ENCODE results near the gene MEGF11. TPM values are rescaled to one million over a fixed set of nuclear protein-coding genes. Genes with fewer than 3 reads are reported as not detected.
"Not testable (repeated sequence)": the region's sequence is repeated elsewhere in the genome, so short reads cannot be mapped to it uniquely, and the experiment has no call there.

The MEGF11 gene
- total RNA-seq, 6 experiments from 2014 or later = not detected

- Mint-ChIP-seq H3K9me3 (no peaks in the 10 kb centered on the region; the same call in 1 of the 2 replicates), H3K4me1 (ENCODE audit: low read depth) (peaks cover 24% of the 10 kb centered on the region), H3K27ac (peak overlapping the region; percentile 99), H3K4me3 (peak overlapping the region; percentile 99), H3K27me3 (ENCODE audit: insufficient read depth) (peaks cover 8% of the 10 kb centered on the region), H3K36me3 (ENCODE audit: low read depth) (peaks cover 18% of the 10 kb centered on the region; the same call in 1 of the 2 replicates)
- TF ChIP-seq CTCF (IDR thresholded peaks at IDR 0.05) = no peak
- peak; percentile 59 for DNase-seq
These were observed 384.9 kb downstream of the MEGF11 start for GRCh38 chr15:65868546-65869125.

- H3K9me3 Mint-ChIP-seq; DNase-seq; H3K27me3 Mint-ChIP-seq (ENCODE audit: insufficient read depth); H3K4me3 Mint-ChIP-seq; H3K27ac Mint-ChIP-seq: not testable (repeated sequence)
- peaks cover 18% of the 10 kb centered on the region; the same call in 1 of the 2 replicates for H3K36me3 Mint-ChIP-seq (ENCODE audit: low read depth)
- peaks cover 23% of the 10 kb centered on the region for H3K4me1 Mint-ChIP-seq (ENCODE audit: low read depth)
These were observed 385.6 kb downstream of the MEGF11 start for GRCh38 chr15:65867933-65868332.

- no peaks in the 10 kb centered on the region; the same call in 1 of the 2 replicates for H3K9me3 Mint-ChIP-seq
- H3K27me3 Mint-ChIP-seq (ENCODE audit: insufficient read depth) = peaks cover 8% of the 10 kb centered on the region
- H3K4me3 Mint-ChIP-seq = no peak overlapping the region
- H3K36me3 Mint-ChIP-seq (ENCODE audit: low read depth) = peaks cover 13% of the 10 kb centered on the region; the same call in 1 of the 2 replicates
- TF ChIP-seq CTCF (IDR thresholded peaks at IDR 0.05) = no peak
- no peak for DNase-seq
- no peak overlapping the region for H3K27ac Mint-ChIP-seq
- H3K4me1 Mint-ChIP-seq (ENCODE audit: low read depth) = peaks cover 21% of the 10 kb centered on the region
These were observed 386.3 kb downstream of the MEGF11 start for GRCh38 chr15:65867244-65867643.

- no peak overlapping the region for H3K27ac Mint-ChIP-seq
- H3K4me1 Mint-ChIP-seq (ENCODE audit: low read depth) = 0 out of 2 replicates have a peak, but pooled peaks cover 5% of the 10 kb centered on the region
- H3K27me3 Mint-ChIP-seq (ENCODE audit: insufficient read depth) = no peaks in the 10 kb centered on the region; the same call in none of the 2 replicates
- no peaks in the 10 kb centered on the region for H3K9me3 Mint-ChIP-seq
- no peaks in the 10 kb centered on the region for H3K36me3 Mint-ChIP-seq (ENCODE audit: low read depth)
- no peak overlapping the region; the same call in 1 of the 2 replicates for H3K4me3 Mint-ChIP-seq
- TF ChIP-seq CTCF (IDR thresholded peaks at IDR 0.05) = no peak
- no peak for DNase-seq
These were observed 390.4 kb downstream of the MEGF11 start for GRCh38 chr15:65863106-65863505.

GRCh38 chr15:65862682-65863081 lies 390.9 kb downstream of the MEGF11 start:
- peak; percentile 66; the same call in 1 of the 2 replicates for TF ChIP-seq CTCF (IDR thresholded peaks at IDR 0.05)
- Mint-ChIP-seq H3K27ac (no peak overlapping the region), H3K27me3 (ENCODE audit: insufficient read depth) (no peaks in the 10 kb centered on the region; the same call in none of the 2 replicates), H3K4me1 (ENCODE audit: low read depth) (0 out of 2 replicates have a peak, but pooled peaks cover 5% of the 10 kb centered on the region), H3K9me3 (no peaks in the 10 kb centered on the region), H3K4me3 (peak overlapping the region; percentile 27; the same call in 1 of the 2 replicates), H3K36me3 (ENCODE audit: low read depth) (no peaks in the 10 kb centered on the region)
- DNase-seq = peak; percentile 32

- Mint-ChIP-seq H3K36me3 (ENCODE audit: low read depth) (no peaks in the 10 kb centered on the region), H3K27me3 (ENCODE audit: insufficient read depth) (peaks cover 10% of the 10 kb centered on the region), H3K4me3 (no peak overlapping the region), H3K9me3 (no peaks in the 10 kb centered on the region), H3K4me1 (ENCODE audit: low read depth) (0 out of 2 replicates have a peak, but pooled peaks cover 4% of the 10 kb centered on the region), H3K27ac (no peak overlapping the region)
- TF ChIP-seq CTCF (IDR thresholded peaks at IDR 0.05) = no peak
- DNase-seq = no peak
These were observed 395.7 kb downstream of the MEGF11 start for GRCh38 chr15:65857718-65858402.

Data from HFFc6 (cell line).